Measurements from ENCODE around the gene TMTC1.

DNA sequence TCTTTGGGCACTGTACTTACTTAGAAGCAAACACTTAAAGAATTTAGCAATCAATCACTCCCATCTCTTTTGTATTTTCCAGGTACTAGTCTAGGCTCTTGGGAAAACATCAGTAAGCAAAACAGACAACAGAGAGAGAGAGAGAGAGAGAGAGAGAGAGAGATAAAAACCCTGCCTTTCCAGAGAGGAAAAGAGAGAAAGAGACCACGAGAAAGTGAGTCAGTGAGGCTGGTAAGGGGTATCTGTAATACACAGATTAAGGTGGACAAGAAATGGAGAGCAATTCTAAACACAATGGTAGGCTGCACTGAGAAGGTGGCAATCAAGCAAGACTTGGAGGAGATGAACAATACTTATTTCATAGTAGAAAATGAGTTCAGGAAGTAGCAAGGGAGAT is 166.3 kb downstream of the TMTC1 start:
- TF ChIP-seq, protein P1, sequence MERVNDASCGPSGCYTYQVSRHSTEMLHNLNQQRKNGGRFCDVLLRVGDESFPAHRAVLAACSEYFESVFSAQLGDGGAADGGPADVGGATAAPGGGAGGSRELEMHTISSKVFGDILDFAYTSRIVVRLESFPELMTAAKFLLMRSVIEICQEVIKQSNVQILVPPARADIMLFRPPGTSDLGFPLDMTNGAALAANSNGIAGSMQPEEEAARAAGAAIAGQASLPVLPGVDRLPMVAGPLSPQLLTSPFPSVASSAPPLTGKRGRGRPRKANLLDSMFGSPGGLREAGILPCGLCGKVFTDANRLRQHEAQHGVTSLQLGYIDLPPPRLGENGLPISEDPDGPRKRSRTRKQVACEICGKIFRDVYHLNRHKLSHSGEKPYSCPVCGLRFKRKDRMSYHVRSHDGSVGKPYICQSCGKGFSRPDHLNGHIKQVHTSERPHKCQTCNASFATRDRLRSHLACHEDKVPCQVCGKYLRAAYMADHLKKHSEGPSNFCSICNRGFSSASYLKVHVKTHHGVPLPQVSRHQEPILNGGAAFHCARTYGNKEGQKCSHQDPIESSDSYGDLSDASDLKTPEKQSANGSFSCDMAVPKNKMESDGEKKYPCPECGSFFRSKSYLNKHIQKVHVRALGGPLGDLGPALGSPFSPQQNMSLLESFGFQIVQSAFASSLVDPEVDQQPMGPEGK (CRISPR knock-in tag; IDR thresholded peaks at IDR 0.05; ENCODE audit: borderline replicate concordance), result no peak
- TF ChIP-seq ZNF565 (CRISPR knock-in tag; conservative IDR thresholded peaks at IDR 0.05; ENCODE audit: low read depth) (no peak), ARNTL (CRISPR knock-in tag; IDR thresholded peaks at IDR 0.05; ENCODE audit: borderline replicate concordance, low read depth) (no peak), OSR1 (CRISPR knock-in tag; IDR thresholded peaks at IDR 0.05) (no peak), PPARA (CRISPR knock-in tag; IDR thresholded peaks at IDR 0.05; ENCODE audit: borderline replicate concordance) (no peak), ZFP3 (CRISPR knock-in tag; IDR thresholded peaks at IDR 0.05) (no peak), ZFP30 (CRISPR knock-in tag; IDR thresholded peaks at IDR 0.05) (no peak), ISL1 (CRISPR knock-in tag; IDR thresholded peaks at IDR 0.05) (no peak), ZC3H10 (CRISPR knock-in tag; IDR thresholded peaks at IDR 0.05) (no peak)
- TF ChIP-seq, protein P2, sequence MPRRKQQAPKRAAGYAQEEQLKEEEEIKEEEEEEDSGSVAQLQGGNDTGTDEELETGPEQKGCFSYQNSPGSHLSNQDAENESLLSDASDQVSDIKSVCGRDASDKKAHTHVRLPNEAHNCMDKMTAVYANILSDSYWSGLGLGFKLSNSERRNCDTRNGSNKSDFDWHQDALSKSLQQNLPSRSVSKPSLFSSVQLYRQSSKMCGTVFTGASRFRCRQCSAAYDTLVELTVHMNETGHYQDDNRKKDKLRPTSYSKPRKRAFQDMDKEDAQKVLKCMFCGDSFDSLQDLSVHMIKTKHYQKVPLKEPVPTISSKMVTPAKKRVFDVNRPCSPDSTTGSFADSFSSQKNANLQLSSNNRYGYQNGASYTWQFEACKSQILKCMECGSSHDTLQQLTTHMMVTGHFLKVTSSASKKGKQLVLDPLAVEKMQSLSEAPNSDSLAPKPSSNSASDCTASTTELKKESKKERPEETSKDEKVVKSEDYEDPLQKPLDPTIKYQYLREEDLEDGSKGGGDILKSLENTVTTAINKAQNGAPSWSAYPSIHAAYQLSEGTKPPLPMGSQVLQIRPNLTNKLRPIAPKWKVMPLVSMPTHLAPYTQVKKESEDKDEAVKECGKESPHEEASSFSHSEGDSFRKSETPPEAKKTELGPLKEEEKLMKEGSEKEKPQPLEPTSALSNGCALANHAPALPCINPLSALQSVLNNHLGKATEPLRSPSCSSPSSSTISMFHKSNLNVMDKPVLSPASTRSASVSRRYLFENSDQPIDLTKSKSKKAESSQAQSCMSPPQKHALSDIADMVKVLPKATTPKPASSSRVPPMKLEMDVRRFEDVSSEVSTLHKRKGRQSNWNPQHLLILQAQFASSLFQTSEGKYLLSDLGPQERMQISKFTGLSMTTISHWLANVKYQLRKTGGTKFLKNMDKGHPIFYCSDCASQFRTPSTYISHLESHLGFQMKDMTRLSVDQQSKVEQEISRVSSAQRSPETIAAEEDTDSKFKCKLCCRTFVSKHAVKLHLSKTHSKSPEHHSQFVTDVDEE (CRISPR knock-in tag; IDR thresholded peaks at IDR 0.05), result no peak
- TF ChIP-seq, protein P3, sequence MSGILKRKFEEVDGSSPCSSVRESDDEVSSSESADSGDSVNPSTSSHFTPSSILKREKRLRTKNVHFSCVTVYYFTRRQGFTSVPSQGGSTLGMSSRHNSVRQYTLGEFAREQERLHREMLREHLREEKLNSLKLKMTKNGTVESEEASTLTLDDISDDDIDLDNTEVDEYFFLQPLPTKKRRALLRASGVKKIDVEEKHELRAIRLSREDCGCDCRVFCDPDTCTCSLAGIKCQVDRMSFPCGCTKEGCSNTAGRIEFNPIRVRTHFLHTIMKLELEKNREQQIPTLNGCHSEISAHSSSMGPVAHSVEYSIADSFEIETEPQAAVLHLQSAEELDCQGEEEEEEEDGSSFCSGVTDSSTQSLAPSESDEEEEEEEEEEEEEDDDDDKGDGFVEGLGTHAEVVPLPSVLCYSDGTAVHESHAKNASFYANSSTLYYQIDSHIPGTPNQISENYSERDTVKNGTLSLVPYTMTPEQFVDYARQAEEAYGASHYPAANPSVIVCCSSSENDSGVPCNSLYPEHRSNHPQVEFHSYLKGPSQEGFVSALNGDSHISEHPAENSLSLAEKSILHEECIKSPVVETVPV (CRISPR knock-in tag; IDR thresholded peaks at IDR 0.05), result no peak
